Activated naive CD8-positive, alpha-beta T cell treated with anti-CD3 and anti-CD28 coated beads for 36 hours (primary cell): ENCODE results near the gene ERH. TPM values are rescaled to one million over a fixed set of nuclear protein-coding genes. Genes with fewer than 3 reads are reported as not detected.

Experiments
- DNase-seq: peaks from one replicate; pipeline ENCODE4 v3.0.0; 2021
- H3K27ac Mint-ChIP-seq: one replicate; pipeline ENCODE4 v1.8.0; 2022; ENCODE audit warnings: mild to moderate bottlenecking, moderate library complexity, mixed read lengths
- H3K27me3 Mint-ChIP-seq: one replicate; pipeline ENCODE4 v1.8.0; 2022; ENCODE audit warnings: mild to moderate bottlenecking, mixed read lengths
- H3K36me3 Mint-ChIP-seq: one replicate; pipeline ENCODE4 v1.8.0; 2021; ENCODE audit warnings: mild to moderate bottlenecking, mixed read lengths
- H3K4me1 Mint-ChIP-seq: one replicate; pipeline ENCODE4 v1.8.0; 2021; ENCODE audit warnings: mixed read lengths
- H3K4me3 Mint-ChIP-seq: one replicate; pipeline ENCODE4 v1.8.0; 2022; ENCODE audit warnings: mild to moderate bottlenecking, moderate library complexity, mixed read lengths
- H3K9me3 Mint-ChIP-seq: one replicate; pipeline ENCODE4 v1.8.0; 2022; ENCODE audit warnings: mixed read lengths
- total RNA-seq, 2 experiments: library from RNA; stranded (reverse); gene quantifications; one replicate each; pipeline ENCODE4 v1.2.3, GENCODE V29; 2021

ERH gene
- total RNA-seq, 2 experiments from 2014 or later, result 392 to 403 TPM

- H3K4me1 Mint-ChIP-seq, result peaks cover 31% of the 10 kb centered on the region
- no peaks in the 10 kb centered on the region for H3K9me3 Mint-ChIP-seq
- no peak overlapping the region for H3K4me3 Mint-ChIP-seq
- no peak overlapping the region for H3K27ac Mint-ChIP-seq
- no peak for DNase-seq
- peaks cover 7% of the 10 kb centered on the region for H3K27me3 Mint-ChIP-seq
- H3K36me3 Mint-ChIP-seq, result no peaks in the 10 kb centered on the region
Observed at GRCh38 chr14:69355607-69356281, 42.4 kb downstream of the ERH start.

DNA sequence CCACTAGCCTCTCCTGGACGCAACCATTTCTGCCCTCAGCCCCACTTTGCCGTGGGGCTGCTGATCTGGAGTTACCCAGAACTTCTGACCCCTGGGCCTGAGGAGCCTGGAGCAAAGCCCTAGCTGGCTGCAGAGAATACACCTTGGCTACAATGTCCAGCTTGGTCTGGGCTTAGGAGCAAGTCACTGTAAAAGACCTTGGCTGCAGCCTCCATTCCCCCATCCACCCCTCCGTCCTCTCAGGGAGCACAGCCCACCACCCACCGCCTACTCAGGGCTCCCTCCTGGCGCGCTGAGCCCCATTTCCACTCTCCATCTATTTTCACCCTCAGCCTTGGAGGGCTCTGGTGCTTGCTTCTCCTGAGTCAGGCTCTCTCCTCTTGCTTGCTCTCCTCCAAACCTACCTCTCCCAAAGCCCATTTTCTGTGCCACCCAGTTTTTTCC, 42.9 kb downstream of the ERH start:
- no peak overlapping the region for H3K27ac Mint-ChIP-seq
- H3K36me3 Mint-ChIP-seq, result no peaks in the 10 kb centered on the region
- peaks cover 29% of the 10 kb centered on the region for H3K4me1 Mint-ChIP-seq
- H3K4me3 Mint-ChIP-seq, result no peak overlapping the region
- DNase-seq, result no peak
- peaks cover 2% of the 10 kb centered on the region for H3K27me3 Mint-ChIP-seq
- no peaks in the 10 kb centered on the region for H3K9me3 Mint-ChIP-seq

DNA sequence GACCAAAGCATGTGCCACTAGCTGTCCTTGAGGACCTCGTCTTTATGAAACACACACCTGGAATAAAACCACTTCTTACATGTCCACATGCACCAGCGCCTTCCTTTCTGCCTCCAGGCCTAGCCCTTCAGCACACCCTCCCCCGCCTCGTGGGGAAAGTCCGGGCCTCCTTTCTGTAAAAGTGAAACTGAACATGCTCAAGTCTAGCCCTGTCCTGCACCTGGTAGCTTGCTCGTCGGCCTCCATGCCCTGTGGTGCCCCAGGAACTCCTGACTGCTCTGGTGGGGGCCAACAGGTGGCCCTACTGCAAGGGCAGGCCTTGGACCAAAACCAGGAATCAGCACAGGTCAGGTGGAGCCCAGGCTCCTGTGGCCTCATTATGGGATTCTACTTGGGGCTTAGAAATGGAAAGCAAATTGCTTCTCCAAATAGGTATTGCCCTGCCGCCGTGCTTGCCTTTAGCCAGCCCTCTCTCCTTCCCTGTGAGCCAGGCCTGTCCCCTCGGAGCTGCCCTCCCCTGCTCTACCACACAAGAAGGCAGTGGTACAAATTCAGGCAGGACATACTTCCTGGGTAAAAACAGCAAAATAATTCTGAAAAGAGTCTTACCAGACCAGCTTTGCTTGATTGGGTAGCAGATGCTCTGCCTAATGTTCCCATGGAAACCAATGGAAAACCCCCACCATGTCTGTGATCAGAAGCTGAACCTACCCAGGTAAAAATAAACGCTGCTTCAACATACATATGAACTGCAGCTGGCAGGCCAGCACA, 43.5 kb downstream of the ERH start:
- peak overlapping the region; percentile 80 for H3K27ac Mint-ChIP-seq
- no peaks in the 10 kb centered on the region for H3K9me3 Mint-ChIP-seq
- H3K4me1 Mint-ChIP-seq, result peaks cover 29% of the 10 kb centered on the region
- no peaks in the 10 kb centered on the region for H3K36me3 Mint-ChIP-seq
- no peaks in the 10 kb centered on the region for H3K27me3 Mint-ChIP-seq
- peak overlapping the region; percentile 47 for H3K4me3 Mint-ChIP-seq
- peak; percentile 75 for DNase-seq

GRCh38 chr14:69353168-69353567, 44.9 kb downstream of the ERH start:
- H3K4me3 Mint-ChIP-seq, result no peak overlapping the region
- no peak for DNase-seq
- H3K36me3 Mint-ChIP-seq, result no peaks in the 10 kb centered on the region
- H3K27me3 Mint-ChIP-seq, result no peaks in the 10 kb centered on the region
- H3K4me1 Mint-ChIP-seq, result peaks cover 19% of the 10 kb centered on the region
- H3K9me3 Mint-ChIP-seq, result no peaks in the 10 kb centered on the region
- H3K27ac Mint-ChIP-seq, result no peak overlapping the region

DNA sequence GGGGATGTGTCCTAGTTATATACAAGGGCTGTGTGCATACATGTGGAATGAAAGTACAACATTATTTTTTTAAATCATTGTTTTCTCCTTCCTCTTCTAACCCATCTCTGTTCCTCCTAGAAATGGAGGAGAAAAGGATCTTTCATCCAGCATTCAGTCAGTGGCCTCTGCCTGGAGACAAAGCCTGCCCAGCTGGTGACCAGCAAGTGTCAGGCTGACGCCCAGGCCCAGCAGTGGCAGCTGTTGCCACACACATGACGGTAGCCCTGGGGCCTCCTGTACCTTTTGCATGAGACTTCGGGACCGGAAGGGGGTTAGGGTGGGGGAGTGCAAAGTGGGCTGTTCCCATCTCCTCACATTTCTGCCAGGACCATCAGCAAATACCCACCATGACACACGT, 46.2 kb downstream of the ERH start:
- Mint-ChIP-seq H3K27ac (no peak overlapping the region), H3K9me3 (no peaks in the 10 kb centered on the region), H3K4me1 (peaks cover 14% of the 10 kb centered on the region), H3K4me3 (no peak overlapping the region), H3K27me3 (no peaks in the 10 kb centered on the region), H3K36me3 (no peaks in the 10 kb centered on the region)
- no peak for DNase-seq

DNA sequence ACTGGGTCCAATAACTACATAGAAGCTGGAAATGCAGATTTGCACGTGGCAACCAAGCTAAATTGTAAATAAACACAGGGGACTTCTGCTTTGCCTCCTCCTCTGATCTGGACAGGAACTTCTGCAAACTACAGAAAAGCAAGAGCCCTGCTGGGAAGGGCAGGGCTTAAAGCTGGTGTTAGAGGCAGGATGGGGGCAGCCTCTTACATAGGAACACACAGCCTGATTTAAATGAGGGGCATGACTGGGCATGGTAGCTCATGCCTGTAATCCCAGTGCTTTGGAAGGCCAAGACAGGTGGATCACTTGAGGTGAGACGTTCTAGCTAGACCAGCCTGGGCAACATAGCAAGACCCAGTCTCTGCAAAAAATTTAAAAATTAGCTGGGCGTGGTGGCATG, 46.7 kb downstream of the ERH start:
- no peak for DNase-seq
- Mint-ChIP-seq H3K9me3 (no peaks in the 10 kb centered on the region), H3K36me3 (no peaks in the 10 kb centered on the region), H3K4me1 (peaks cover 14% of the 10 kb centered on the region), H3K4me3 (no peak overlapping the region), H3K27ac (no peak overlapping the region), H3K27me3 (no peaks in the 10 kb centered on the region)

DNA sequence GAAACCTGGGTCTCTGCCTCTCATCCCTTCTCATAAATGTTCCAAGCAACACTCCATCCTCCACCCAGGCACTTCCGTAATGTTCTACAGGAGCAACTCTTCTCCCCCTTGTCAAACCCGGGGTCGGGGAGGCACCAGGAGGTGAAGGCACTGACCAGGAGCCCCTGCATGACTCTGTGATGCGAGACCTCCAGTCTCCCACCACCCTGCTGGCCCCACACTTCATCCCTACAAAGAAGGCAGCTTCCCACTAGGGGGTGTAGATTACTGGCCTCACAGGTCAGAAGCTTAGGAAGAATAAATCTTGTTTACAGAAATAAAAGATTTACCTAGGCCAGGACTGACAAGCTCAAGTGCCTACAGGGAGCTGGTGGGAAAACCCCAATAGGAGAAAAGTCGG, 47.2 kb downstream of the ERH start:
- no peak overlapping the region for H3K4me3 Mint-ChIP-seq
- DNase-seq, result no peak
- no peaks in the 10 kb centered on the region for H3K36me3 Mint-ChIP-seq
- peaks cover 14% of the 10 kb centered on the region for H3K4me1 Mint-ChIP-seq
- H3K27ac Mint-ChIP-seq, result no peak overlapping the region
- H3K9me3 Mint-ChIP-seq, result no peaks in the 10 kb centered on the region
- no peaks in the 10 kb centered on the region for H3K27me3 Mint-ChIP-seq

DNA sequence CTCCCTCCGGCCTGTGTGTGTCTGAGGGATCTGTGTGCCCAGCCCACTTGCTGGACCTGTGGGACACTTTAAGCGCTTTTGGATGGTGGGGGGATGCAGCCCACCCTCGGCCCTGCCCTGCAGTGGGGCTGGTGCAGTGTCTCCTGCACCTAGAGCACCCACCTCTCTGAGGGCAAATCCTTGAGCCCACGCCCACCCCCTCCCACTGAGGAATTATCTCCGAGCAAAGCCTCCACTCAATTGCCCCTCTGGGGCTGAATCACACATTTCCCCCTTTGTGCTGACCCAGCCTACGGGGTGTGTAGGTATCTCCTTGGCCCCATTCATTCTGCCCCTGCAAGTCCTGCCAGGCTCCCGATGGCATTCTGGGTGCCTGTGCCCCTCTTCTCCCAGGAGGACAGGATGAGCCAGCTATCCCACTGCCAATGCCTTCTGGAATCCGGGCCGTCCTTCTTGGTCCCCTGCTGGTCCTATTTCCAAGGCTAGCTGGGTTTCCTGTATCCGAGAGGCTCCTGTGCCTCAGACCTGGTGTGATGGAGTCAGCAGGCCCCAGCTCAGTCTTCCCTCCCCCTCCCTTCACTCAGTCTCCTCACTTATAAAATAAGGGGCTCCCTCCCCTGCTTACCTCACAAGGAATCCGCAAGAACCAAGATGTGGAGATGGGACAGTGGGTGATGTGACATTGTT, 48.9 kb downstream of the ERH start:
- H3K4me1 Mint-ChIP-seq, result peaks cover 6% of the 10 kb centered on the region
- H3K36me3 Mint-ChIP-seq, result no peaks in the 10 kb centered on the region
- H3K27ac Mint-ChIP-seq, result no peak overlapping the region
- no peak overlapping the region for H3K4me3 Mint-ChIP-seq
- no peaks in the 10 kb centered on the region for H3K27me3 Mint-ChIP-seq
- no peaks in the 10 kb centered on the region for H3K9me3 Mint-ChIP-seq
- no peak for DNase-seq

- H3K36me3 Mint-ChIP-seq, result no peaks in the 10 kb centered on the region
- H3K27me3 Mint-ChIP-seq, result no peaks in the 10 kb centered on the region
- no peak for DNase-seq
- no peaks in the 10 kb centered on the region for H3K4me1 Mint-ChIP-seq
- no peak overlapping the region for H3K27ac Mint-ChIP-seq
- H3K4me3 Mint-ChIP-seq, result no peak overlapping the region
- no peaks in the 10 kb centered on the region for H3K9me3 Mint-ChIP-seq
Observed at GRCh38 chr14:69346710-69347109, 51.4 kb downstream of the ERH start.

DNA sequence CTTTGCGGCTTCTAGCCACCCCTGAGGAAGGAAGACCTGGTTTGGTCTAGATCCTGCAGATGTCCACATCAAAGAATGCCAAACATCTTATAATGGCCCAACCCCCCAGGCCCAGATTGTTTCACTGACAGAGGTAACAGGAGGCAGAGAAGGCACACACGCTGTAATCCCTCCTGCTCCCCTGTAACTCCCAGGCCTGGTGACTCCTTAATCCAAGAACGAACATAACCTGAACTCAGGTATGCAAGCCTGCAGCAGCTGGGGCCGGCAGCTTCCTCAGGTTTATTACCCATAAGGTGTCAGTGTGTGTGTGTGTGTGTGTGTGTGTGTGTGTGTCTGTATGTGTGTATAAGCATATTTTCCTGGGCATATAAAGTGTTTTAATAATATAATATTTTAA, 52.7 kb downstream of the ERH start:
- Mint-ChIP-seq H3K27ac (no peak overlapping the region), H3K27me3 (no peaks in the 10 kb centered on the region), H3K4me1 (no peaks in the 10 kb centered on the region)

DNA sequence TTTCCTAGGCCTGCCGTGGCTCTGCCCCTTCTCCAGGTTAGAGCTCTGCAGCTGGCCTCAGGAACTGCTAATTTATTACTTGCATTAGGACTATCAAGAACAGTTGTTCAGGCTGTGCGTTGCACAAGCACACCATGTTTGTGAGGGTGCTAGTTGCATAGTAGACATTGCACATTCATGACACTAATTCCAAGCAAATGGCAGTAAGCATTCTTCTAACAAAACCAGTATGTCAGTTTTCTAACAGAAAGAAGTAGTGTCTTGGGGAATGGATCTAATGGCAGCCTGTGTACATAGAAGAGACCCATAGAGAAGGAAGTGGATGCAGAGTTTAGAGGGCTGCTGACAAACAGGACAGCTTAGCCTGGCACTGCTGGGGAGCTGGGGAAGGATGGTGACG, 53.9 kb downstream of the ERH start:
- Mint-ChIP-seq H3K27ac (no peak overlapping the region), H3K4me3 (no peak overlapping the region), H3K36me3 (no peaks in the 10 kb centered on the region), H3K9me3 (no peaks in the 10 kb centered on the region), H3K27me3 (no peaks in the 10 kb centered on the region), H3K4me1 (no peaks in the 10 kb centered on the region)
- DNase-seq, result no peak

More for the DNA sequence above, 52.7 kb downstream of the ERH start:
- Mint-ChIP-seq H3K9me3 (no peaks in the 10 kb centered on the region), H3K36me3 (no peaks in the 10 kb centered on the region), H3K4me3 (no peak overlapping the region)
- no peak for DNase-seq

DNA sequence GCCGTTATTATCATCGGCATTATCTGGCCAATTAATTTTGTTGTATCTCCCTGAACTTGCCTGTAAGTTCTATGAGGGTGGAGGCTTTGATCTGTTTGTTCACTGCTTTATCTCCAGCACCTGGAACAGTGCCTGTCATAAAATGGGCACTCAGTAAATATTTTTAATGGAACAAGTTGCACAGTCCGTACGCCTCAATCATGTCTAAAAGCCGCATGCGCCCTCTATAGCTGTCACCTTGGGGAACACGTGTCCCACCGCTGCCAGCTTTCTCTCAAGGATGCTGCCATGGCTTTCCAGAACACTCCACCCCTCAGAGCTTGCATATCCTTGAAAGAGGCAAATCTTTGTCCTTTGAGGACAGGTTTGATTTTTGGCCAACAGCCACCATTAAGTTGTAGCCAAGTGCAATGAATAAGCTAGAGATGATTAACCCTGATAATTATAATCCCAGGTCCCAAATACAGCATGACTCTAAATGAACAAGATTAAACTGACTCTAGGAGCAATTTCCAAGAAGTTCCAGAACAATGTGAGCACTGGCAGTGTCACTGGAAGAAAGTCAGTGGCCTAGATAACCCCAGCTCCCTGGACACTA, 55.1 kb downstream of the ERH start:
- H3K27ac Mint-ChIP-seq, result no peak overlapping the region
- no peaks in the 10 kb centered on the region for H3K4me1 Mint-ChIP-seq
- H3K36me3 Mint-ChIP-seq, result no peaks in the 10 kb centered on the region
- no peaks in the 10 kb centered on the region for H3K9me3 Mint-ChIP-seq
- H3K27me3 Mint-ChIP-seq, result no peaks in the 10 kb centered on the region
- DNase-seq, result no peak
- H3K4me3 Mint-ChIP-seq, result no peak overlapping the region

DNA sequence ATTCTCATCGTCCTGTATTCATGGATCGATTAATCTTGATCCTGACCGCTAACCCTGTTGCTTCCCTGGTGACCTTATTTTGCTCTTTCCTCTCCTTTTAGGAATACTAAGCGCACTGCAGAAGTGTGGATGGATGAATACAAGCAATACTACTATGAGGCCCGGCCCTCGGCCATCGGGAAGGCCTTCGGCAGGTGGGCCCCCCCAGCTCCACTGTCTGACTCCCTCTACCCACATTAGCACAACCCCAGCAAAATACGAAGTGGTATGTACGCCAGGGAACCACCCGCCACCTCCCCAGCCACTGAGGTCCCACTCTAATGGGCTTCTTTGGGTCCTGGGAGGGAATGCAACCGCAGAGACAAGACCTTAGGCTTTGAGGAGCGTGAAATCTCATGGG, 58.7 kb downstream of the ERH start:
- peaks cover 4% of the 10 kb centered on the region for H3K27me3 Mint-ChIP-seq
- no peaks in the 10 kb centered on the region for H3K9me3 Mint-ChIP-seq
- H3K4me1 Mint-ChIP-seq, result peaks cover 14% of the 10 kb centered on the region
- no peak overlapping the region for H3K27ac Mint-ChIP-seq
- no peaks in the 10 kb centered on the region for H3K36me3 Mint-ChIP-seq
- no peak overlapping the region for H3K4me3 Mint-ChIP-seq
- DNase-seq, result no peak

- no peak for DNase-seq
- Mint-ChIP-seq H3K9me3 (no peaks in the 10 kb centered on the region), H3K4me1 (peaks cover 22% of the 10 kb centered on the region), H3K27ac (no peak overlapping the region), H3K27me3 (peaks cover 9% of the 10 kb centered on the region), H3K4me3 (no peak overlapping the region), H3K36me3 (no peaks in the 10 kb centered on the region)
Observed at GRCh38 chr14:69337984-69338383, 60.1 kb downstream of the ERH start.

DNA sequence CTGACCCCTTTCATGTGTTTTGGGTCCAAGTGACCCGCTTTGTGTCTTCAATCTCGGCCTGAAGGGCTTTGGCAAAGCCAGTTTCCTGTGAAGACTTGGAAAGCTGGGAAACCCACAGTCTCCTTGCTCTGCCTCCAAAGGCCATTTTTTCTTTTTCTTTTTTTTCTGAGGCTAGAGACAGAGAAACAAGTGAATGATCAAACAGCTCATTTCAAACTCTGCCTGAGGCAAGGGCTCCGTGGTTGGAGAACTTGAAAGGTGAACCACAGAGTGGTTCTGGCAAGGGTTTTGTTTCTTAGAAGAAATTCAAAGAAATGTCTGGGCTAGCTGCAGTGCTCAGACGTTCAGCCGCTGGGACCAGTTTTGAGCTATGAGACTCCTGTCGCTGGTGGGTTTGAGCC, 62.7 kb downstream of the ERH start:
- Mint-ChIP-seq H3K9me3 (no peaks in the 10 kb centered on the region), H3K4me3 (no peak overlapping the region), H3K36me3 (no peaks in the 10 kb centered on the region), H3K27ac (no peak overlapping the region), H3K4me1 (peaks cover 22% of the 10 kb centered on the region), H3K27me3 (peaks cover 9% of the 10 kb centered on the region)
- peak; percentile 7 for DNase-seq
